Testis (tissue), 2 donors: ENCODE measurements around the gene KCNK2.

Source experiments
- CTCF ChIP-seq, 3 experiments: fragments of 450-650 bp in 2 of 3; fragments of 200-600 bp in 1 of 3; sonication (generic) in 1 of 3; IDR thresholded peaks; one replicate each; pipeline ENCODE4 v1.5.1; 2016 to 2019; ENCODE audit warnings: antibody characterized with exemption in 3 of 3, mild to moderate bottlenecking in 2 of 3, moderate library complexity in 1 of 3
- POLR2A ChIP-seq: fragments of 450-650 bp; IDR thresholded peaks from one replicate; pipeline ENCODE4 v1.6.1; 2017; ENCODE audit warnings: antibody characterized with exemption, mild to moderate bottlenecking, moderate library complexity

- TF ChIP-seq CTCF (IDR thresholded peaks at IDR 0.05) (no peak), POLR2A (no peak)
These were observed 197.1 kb downstream of the KCNK2 start for GRCh38 chr1:215279682-215280081.
